ENCODE results near the gene CACFD1.

The CACFD1 gene

GRCh38 chr9:133459476-133460404, at the start of gene CACFD1:
Gene CACFD1 (plus strand): TSS chr9:133459978. CDS start chr9:133460067, 89 bp downstream.
- peak; percentile 96 for DNase-seq

- DNase-seq: no peak
Observed at GRCh38 chr9:133415170-133415569, 44.6 kb upstream of the CACFD1 start.

DNA sequence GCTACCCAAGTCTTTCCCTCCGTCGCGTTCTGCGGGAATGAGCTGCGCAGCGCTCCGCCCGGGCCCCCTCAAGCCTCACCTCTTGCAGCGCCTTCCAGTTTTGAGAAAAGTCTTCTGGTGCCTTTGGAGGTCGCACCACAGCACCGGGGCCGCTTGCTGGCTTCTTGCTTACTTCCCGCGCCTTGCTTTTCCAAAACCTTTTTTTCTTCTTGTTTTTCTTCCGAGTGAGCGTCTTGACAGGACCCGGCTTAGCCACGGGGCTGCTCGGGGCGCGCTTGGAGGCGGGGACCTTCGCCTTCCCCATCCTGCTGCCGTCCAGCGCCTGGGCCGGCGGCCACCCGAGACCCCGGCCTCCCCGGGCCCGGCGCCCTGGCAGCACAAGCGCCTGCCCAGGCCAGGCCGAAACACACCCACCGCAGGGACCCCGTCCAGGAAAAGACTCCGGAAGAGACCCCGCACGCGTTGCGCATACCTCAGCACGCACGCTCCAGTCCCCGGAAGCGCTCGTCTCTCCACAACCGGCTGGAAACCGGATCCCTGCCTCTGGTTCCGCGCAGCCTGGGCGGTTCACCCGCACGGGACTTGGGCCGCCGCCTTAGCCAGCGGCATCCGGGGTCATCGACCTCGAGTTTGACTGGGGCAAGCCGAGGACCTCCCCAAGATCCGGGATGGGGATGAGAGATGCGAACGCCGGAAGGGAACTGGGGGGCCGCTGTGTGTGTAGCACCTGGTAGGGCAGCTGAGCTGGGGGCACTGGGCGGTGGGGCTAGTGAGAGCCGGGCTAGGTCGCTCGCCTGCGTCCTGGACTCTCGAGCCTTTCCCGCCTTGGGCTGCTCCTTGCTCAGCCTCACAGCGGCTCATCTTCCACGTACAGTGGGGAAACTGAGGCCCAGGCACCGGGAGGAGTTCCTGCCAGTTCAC, 42.0 kb upstream of the CACFD1 start, which contains the start of gene REXO4:
Gene REXO4, minus strand, starts transcription at position 470 of the 921 bp plus-strand sequence. Its CDS starts 166 bp downstream, at position 304.
- DNase-seq: peak; percentile 93

DNA sequence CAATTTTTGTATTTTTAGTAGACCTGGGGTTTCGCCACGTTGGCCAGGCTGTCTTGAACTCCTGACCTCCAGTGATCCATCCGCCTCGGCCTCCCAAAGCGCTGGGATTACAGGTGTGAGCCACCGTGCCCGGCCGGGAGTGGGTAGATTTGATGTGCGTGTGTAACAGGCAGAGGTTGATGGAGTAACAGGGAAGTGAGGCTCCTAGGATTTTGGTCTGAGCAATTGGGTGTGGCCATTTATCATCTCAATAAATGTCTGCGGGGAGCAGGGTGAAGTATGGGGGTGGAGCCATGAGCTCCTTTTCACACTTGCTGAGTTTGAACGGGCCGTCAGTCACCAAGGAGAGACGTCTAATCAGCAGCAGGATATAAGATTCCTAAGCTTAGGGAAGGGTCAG, 40.8 kb upstream of the CACFD1 start:
- DNase-seq: no peak

DNA sequence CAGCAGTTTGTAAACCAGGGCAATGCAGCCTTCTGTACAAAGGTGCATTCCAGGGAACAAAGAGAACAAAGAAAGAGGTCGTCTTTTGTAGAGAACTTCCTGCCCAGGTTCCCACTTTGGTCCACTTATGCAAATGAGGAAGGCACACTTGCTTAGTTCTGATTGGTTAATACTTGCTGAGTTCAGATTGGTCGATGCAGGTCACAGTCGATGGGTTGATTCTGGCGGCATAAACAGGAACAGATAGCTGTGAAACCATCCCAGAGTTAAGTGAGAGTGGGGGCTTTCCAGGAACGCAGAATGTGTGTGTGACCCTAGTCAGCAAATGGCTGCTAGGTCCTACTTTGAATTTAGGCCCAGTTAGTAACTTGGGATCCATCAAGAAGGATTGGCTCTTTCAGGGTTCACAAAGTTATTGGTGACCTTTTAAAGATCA, 39.4 kb upstream of the CACFD1 start:
- no peak for DNase-seq

DNA sequence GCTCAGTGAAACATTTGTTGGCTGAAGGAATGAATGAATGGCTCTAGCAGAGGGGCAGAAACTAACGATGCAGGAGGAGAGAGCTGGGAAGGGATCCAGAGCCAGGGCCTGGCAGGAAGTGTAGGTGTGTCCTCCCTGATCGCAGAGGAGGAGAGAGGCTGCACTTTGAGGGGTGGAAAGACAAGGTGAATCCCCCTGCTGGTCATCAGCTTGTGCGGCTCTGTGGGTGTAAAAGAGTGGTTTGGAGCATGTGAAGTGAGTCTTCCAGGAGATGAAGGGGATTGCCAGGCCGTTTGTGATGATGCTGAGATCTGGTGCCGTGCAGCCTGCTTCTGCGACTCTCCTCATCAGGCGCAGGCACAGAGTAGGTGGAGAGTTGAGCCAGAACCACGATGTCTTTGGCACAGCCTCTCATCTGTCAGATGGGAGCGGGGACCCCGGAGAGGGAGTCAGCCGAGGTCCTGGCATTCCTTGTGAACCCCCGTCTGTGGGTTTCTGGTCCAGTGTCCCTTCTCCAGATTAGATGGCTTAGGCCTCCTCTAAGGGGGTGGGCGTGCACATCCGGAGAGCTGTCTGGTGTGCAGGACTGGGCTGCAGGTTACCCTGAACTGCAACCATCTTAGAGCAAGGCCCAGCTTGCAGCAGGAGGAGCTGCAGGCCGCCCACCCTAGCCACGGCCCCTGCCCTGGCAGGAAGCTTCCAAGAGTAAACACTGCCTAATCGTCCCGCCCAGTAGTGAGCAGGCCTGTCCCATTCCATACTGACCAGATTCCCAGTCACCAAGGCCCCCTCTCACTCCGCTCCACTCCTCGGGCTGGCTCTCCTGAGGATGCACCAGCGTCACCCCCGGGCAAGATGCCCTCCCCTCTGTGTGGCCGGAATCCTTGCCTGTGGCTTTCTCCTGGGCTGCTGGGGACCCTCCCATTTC, 37.9 kb upstream of the CACFD1 start, which contains the start of gene ADAMTS13:
Gene ADAMTS13, plus strand, starts transcription at position 753 of the 928 bp plus-strand sequence. Its CDS starts 77 bp downstream, at position 830.
- DNase-seq: peak; percentile 51

GRCh38 chr9:133423216-133423615, 36.6 kb upstream of the CACFD1 start:
- no peak for DNase-seq

GRCh38 chr9:133424187-133424586, 35.6 kb upstream of the CACFD1 start:
- DNase-seq: no peak

GRCh38 chr9:133425049-133425632, 34.6 kb upstream of the CACFD1 start:
- DNase-seq: no peak

DNA sequence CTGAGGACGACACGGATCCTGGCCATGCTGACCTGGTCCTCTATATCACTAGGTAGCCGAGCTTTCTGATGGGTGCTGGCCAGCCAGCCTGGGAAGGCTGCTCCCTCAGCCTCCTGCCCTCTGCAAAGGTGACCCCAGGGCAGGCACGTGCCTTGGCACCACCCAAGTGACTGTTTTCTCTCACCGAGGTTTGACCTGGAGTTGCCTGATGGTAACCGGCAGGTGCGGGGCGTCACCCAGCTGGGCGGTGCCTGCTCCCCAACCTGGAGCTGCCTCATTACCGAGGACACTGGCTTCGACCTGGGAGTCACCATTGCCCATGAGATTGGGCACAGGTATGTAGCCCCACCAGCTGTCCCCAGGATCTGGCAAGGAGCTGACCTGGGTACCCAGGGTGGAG, 33.8 kb upstream of the CACFD1 start:
- DNase-seq: no peak

DNA sequence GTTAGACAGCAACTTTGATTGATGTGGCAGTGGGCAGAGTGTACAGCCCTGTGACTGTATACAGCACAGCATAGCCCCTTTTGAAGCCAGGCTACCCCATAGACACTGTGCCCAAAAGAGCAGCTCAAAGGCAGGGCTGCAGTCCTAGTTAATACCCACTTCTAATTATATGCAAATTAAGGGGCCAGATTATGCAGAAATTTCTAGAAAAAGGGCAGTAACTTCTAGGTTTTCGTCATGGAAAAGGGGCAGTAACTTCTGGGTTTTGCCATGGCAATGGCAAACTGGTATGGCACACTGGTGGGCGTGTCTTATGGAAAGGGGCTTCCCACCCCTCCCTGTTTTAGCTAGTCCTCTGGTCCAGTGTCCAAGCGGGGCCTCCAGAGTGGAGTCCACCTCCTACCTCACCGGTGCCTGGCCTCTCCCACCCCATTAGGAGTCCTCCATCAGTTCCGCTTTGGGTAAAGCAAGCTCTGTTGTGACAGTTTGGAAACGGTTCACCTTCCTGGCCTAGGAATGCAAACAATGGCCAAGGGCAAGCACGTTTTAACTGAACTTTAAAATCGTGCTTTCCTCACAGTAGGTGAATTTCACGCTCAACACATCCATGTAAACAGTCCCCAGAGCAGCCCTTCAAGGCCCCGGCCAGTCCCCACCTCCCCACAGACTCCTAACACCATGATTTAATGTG, 32.0 kb upstream of the CACFD1 start:
- no peak for DNase-seq

DNA sequence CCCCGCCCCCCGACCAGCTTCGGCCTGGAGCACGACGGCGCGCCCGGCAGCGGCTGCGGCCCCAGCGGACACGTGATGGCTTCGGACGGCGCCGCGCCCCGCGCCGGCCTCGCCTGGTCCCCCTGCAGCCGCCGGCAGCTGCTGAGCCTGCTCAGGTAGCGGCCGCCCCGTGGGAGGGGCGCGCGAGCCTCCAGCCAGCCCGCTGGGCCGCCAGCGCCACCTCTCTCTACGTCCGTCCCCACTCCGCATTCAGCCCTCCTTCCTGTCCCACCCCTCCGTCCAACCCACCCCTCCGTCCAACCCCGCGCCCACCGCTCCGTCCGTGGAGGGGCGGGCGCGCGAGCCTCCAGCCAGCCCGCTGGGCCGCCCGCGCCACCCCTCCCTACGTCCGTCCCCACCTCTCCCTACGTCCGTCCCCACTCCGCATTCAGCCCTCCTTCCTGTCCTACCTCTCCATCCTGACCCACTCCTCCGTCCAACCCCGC, 31.1 kb upstream of the CACFD1 start:
- DNase-seq: no peak

DNA sequence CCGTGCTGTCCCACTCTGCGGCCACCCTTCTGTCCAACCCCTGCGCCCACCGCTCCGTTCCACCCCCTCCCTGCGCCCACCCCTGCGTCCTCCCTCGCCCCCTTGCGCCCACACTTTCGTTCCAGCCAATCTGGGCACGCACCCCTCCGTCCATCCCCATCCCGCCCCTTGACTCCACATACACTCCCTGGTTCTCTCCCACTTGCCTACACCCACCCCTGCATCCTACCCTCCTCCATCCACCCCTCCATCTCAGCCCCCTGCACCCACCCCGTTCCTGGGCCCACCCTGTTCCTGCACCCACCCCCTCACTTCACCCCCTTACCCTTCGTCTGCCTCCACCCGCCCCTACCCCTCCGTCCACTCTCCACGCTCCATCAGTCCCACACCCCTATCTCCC, 30.6 kb upstream of the CACFD1 start:
- no peak for DNase-seq

- peak; percentile 34 for DNase-seq
Observed at GRCh38 chr9:133429641-133430161, 30.1 kb upstream of the CACFD1 start.

- DNase-seq: no peak
Observed at GRCh38 chr9:133430244-133430643, 29.5 kb upstream of the CACFD1 start.

GRCh38 chr9:133433351-133433843, 26.4 kb upstream of the CACFD1 start:
- DNase-seq: no peak

- DNase-seq: no peak
Observed at GRCh38 chr9:133436681-133437080, 23.1 kb upstream of the CACFD1 start.

GRCh38 chr9:133437753-133438531, 21.8 kb upstream of the CACFD1 start:
- no peak for DNase-seq

DNA sequence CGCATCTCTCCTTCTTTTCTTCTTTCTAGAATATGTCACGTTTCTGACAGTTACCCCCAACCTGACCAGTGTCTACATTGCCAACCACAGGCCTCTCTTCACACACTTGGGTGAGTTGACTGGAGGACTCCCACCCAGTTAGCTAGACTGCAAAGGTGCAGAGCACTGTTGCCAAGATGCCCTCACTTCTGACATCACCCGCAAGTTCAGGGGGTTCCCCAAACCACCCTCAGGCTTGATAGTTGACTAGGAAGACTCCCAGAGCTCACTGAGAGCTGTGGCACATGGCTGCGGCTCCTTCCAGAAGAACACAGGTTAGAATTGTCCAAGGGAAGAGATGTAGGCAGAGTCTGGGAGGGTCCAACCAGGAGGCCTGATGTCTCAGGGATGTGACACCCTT, 20.4 kb upstream of the CACFD1 start:
- no peak for DNase-seq

- DNase-seq: no peak
Observed at GRCh38 chr9:133440874-133441273, 18.9 kb upstream of the CACFD1 start.
